Measurements from ENCODE around the gene SIN3A.
"Not testable (repeated sequence)": the region's sequence is repeated elsewhere in the genome, so short reads cannot be mapped to it uniquely, and the experiment has no call there.

The SIN3A gene

GRCh38 chr15:75403892-75404291 is 47.6 kb downstream of the SIN3A start:
- TF ChIP-seq, protein P1, sequence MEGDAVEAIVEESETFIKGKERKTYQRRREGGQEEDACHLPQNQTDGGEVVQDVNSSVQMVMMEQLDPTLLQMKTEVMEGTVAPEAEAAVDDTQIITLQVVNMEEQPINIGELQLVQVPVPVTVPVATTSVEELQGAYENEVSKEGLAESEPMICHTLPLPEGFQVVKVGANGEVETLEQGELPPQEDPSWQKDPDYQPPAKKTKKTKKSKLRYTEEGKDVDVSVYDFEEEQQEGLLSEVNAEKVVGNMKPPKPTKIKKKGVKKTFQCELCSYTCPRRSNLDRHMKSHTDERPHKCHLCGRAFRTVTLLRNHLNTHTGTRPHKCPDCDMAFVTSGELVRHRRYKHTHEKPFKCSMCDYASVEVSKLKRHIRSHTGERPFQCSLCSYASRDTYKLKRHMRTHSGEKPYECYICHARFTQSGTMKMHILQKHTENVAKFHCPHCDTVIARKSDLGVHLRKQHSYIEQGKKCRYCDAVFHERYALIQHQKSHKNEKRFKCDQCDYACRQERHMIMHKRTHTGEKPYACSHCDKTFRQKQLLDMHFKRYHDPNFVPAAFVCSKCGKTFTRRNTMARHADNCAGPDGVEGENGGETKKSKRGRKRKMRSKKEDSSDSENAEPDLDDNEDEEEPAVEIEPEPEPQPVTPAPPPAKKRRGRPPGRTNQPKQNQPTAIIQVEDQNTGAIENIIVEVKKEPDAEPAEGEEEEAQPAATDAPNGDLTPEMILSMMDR (IDR thresholded peaks at IDR 0.05): no peak
- no peak for TF ChIP-seq ZFX (IDR thresholded peaks at IDR 0.05; ENCODE audit: borderline replicate concordance)
- no peak overlapping the region for H3K27ac ChIP-seq

GRCh38 chr15:75397494-75397893 is 54.0 kb downstream of the SIN3A start:
- TF ChIP-seq, protein P1 (IDR thresholded peaks at IDR 0.05): no peak
- TF ChIP-seq ZFX (IDR thresholded peaks at IDR 0.05; ENCODE audit: borderline replicate concordance): no peak

DNA sequence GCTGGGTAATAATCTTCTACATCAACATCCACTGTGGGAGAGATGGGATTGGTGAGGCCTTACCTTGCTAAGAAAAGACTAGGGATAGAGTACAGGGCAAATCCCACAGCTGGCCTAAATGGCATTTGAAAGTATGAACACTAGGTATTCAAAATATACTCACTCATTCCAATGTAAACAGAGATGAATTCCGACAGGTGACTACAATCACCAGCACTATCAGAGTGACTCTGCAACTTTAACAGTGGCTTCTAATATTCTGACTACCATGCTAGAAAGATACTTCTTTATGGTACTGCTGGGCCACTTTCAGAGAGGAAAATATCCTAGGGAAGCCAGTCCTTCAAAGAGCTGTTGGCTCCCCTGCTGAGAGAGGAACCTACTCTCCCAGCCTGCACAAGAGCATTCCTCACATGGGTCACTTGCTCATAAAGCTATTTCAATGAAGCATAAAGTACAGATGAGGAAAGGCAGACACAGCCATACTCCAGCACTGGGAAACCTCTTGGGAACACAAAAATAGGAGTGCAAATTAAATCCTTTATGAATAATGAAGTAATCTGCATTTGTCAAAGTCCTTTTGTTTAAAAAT is 61.6 kb downstream of the SIN3A start:
- H3K27ac ChIP-seq: no peak overlapping the region
- TF ChIP-seq, protein P1 (IDR thresholded peaks at IDR 0.05): no peak
- no peak for TF ChIP-seq ZFX (IDR thresholded peaks at IDR 0.05; ENCODE audit: borderline replicate concordance)

More at GRCh38 chr15:75397494-75397893, 54.0 kb downstream of the SIN3A start:
- H3K27ac ChIP-seq: no peak overlapping the region

DNA sequence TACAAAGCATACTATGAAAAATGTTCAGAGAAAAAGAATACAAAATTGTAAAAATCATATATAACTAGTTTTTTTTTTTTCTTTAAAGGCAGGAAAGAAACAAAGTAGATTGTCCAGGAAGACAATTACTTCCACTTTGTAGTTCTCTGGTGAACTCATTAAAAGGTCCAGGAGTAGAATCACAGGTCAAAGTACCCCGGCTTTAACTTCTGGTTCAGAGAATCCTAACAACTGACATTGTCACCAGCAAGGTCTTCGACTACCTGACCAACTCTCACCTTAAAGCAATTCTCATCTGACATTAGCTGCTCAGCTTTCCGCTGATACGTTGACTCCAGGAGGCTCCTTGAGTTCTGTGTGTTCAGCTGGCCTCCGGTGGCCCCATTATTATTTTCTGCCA is 67.5 kb downstream of the SIN3A start:
- H3K27ac ChIP-seq: not testable (repeated sequence)

DNA sequence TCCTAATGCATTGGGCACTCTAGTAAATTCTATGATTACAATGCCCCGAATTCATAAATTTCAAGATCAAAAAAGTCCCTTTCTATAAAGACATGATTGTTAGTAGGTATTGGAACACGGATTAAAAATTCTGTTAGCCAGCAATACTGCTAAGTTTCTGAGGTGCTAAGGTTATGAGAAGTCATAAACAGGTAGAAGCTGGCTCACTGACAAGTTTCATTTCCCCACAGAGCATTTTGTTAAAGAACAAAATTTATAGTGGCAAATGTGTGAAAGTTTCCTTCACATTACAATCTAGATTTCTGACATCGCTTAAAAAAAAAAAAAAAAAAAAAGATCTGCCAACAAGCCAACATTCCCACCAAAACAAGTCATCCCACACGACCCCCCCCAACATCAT is 70.7 kb downstream of the SIN3A start:
- TF ChIP-seq ZFX (IDR thresholded peaks at IDR 0.05; ENCODE audit: borderline replicate concordance): no peak
- TF ChIP-seq, protein P1 (IDR thresholded peaks at IDR 0.05): no peak
- H3K27ac ChIP-seq: no peak overlapping the region

GRCh38 chr15:75371901-75372688 is 79.4 kb downstream of the SIN3A start:
- TF ChIP-seq ZFX (IDR thresholded peaks at IDR 0.05; ENCODE audit: borderline replicate concordance): no peak
- TF ChIP-seq, protein P1 (IDR thresholded peaks at IDR 0.05): no peak
- H3K27ac ChIP-seq: no peak overlapping the region

- TF ChIP-seq, protein P1 (IDR thresholded peaks at IDR 0.05): no peak
- no peak for TF ChIP-seq ZFX (IDR thresholded peaks at IDR 0.05; ENCODE audit: borderline replicate concordance)
Observed at GRCh38 chr15:75371486-75371885, 80.0 kb downstream of the SIN3A start.

More at GRCh38 chr15:75371486-75371885, 80.0 kb downstream of the SIN3A start:
- H3K27ac ChIP-seq: no peak overlapping the region
